KOPT-K1 (cell line): ENCODE measurements around the gene TNFSF8.

Source experiments
- H3K27ac ChIP-seq: fragments of 200-600 bp; sonication (generic); 2 replicates; pipeline ENCODE4 v1.5.1; 2016; ENCODE audit warnings: antibody characterized with exemption, mild to moderate bottlenecking, low read depth, low read length; ENCODE audit not compliant: poor library complexity, severe bottlenecking
- H3K36me3 ChIP-seq: fragments of 200-600 bp; sonication (generic); 2 replicates; pipeline ENCODE4 v1.5.1; 2017; ENCODE audit warnings: antibody characterized with exemption, mild to moderate bottlenecking, low read length, moderate library complexity; ENCODE audit not compliant: insufficient read depth
- H3K9me3 ChIP-seq: fragments of 200-600 bp; sonication (generic); 2 replicates; pipeline ENCODE4 v1.5.1; 2017; ENCODE audit warnings: antibody characterized with exemption, low read length, mild to moderate bottlenecking; ENCODE audit not compliant: insufficient read depth, poor library complexity, severe bottlenecking

Gene TNFSF8

DNA sequence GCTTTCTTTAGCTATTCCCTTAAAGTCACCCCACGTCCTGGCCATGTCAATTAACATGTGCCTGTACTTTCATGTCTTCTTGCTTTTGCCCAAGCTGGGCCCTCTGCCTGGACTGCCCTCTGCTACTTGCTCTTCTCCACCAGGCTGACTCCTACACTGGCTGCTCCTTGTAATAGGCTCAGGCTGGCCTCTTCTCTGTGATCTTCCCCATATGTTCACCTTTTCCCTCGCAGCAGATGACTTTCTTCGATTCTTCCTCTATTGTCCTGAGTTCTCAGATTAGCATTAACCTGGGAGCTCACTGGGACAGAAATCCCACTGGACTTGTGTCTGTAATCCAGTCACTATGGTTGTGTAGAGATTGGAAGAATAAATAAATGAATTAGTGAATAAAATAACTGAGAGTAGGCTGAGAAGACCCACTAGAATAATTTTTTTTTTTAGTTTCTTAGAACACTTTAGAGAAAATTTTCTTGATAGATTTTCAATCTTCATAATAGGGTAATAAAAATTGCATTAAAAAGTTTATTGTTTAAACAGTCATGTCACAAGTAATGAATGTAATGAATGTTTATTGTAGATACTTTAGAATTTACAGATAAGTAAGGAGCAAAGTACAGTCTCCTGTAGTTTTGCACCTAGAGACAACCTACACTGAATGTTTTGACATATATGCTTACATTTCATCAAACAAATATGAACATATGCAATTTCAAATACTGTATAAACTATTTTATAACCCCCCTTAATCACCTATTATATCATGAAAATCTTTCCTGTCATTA is 77.1 kb downstream of the TNFSF8 start:
- Histone ChIP-seq H3K9me3 (no peaks in the 10 kb centered on the region), H3K36me3 (no peaks in the 10 kb centered on the region), H3K27ac (no peak overlapping the region)

DNA sequence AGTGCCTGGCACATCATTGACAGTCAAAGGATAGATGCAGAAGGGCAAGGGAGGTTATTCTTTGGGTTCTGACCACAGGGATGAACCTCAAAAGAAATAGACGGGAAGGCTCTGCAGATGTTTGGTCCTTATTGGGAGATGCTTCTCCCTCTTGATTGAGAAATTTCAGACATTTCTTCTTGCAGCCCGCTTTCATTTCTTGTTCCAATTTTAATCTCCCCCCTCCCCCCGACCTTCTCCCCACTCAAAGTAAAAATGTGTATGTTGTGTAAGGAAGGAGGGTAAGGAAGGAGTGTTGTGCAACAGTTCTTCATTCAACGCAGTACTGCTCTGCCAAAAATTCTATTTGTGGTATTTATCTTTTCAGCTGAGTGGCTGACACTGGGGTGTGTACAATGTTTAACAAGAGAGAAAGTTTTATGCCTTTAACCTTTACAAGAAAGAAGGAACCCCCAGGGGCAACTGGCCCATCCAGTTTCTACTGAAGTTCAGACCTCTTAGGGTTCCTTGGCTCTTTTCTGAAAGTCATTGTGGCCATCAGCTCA is 78.3 kb downstream of the TNFSF8 start:
- Histone ChIP-seq H3K36me3 (no peaks in the 10 kb centered on the region), H3K27ac (no peak overlapping the region), H3K9me3 (no peaks in the 10 kb centered on the region)

DNA sequence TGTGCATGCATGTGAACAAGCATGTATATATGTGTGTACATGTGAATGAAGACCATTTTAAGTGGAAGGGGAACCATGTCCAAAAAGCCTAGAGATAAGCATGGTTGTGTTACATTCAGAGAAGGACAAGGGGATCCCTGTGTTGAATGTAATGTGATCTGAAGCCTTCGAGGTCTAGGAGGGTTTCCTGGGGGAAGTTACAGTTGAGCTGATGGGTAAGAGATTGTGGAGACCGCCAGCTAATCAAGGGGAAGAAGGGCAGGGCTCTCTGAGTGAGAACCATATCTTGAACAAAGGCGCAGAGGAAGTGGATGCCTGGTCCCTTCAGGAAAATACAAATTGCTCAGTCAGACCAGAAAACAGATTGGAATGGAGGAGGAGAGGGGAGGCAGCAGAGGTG is 79.1 kb downstream of the TNFSF8 start:
- Histone ChIP-seq H3K9me3 (no peaks in the 10 kb centered on the region), H3K36me3 (no peaks in the 10 kb centered on the region), H3K27ac (no peak overlapping the region)
